NCI-H1048 (cell line): ENCODE results near the gene DMAP1.

ENCODE experiments used
- DNase-seq: peaks from one replicate; lab custom pipeline; 2025; lab: John Stamatoyannopoulos, UW

DMAP1 gene

DNA sequence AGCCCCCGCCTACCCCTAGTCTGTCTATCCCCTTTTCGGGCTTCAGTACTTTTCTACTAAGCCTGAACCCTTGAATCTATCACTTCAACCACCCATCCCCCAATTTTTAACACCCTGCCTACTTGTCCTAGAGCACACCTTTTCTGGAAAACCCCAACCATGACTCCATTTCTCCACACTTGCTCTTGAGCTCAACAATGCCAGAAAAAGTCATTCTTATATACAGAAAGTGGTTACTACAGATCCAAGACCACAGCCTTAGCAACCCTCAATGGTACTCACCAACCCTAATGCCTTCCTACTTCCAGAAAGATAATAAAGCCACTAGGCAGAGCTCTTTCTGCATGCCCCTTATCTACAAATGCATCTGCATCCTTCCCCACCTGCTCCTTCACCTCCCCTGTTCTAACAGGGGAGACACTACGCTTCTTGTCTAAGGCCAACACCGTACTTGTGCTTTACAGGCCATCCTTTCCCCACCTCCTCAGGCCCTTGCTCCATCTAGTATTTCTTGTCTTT is 41.2 kb downstream of the DMAP1 start:
- no peak for DNase-seq

DNA sequence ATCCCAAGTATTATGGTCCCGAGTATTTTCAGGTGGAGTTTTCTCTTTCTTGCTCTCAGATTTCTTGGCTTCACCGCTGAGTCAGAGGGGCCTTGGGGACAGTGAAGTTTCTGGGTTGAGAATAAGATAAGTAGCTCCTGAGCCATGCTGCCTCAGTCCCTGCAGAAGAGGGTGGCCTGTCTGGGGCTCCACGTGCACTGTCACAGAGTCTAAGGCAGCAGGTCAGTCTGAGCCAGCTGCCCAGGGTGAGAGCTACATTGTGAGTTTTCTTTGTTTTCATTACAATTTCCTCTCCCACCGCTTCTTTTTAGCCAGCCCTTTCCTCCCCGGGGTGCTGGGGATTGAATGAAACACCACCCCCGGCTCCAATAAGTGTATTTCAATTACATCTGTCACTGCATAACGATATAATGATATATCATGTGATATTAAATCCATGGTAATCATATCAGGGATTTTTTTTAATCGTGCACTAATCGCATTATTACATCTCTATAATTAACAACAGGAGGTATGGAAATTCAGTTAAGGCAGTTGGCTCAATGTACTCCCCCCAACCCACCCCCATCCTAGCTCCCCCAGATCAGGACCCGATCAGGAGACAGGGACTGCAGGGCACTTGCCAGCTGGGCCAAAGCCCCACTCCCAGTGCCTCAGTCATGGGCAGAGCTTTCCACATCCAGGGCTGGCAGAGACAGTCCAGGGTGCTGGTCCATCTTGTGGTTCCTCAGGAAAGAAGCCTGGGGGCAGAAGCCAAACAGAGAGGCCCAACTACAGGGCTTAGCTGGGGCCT is 43.7 kb downstream of the DMAP1 start:
- no peak for DNase-seq

DNA sequence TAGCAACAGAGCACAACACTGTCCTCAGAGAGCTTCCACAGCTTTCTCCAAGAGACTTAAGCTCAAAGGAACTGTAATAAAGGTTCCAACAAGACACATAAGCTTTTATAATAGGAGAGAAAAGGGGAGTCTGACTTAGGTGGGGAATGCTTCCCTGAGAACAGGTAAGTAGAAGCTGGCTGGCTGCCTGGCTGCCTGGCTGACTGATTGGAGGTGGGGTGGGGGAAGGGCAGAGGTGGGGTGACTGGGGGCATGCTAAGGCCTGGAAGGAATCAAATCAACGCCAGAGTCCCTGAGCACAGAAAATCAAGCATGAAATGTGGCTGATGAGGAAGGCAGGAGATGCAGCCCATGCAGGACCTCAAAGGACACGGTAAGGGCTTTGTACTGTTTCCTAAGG is 45.8 kb downstream of the DMAP1 start:
- no peak for DNase-seq

- DNase-seq: no peak
These were observed 47.5 kb downstream of the DMAP1 start for GRCh38 chr1:44260792-44261170.

GRCh38 chr1:44261171-44261817 is 48.0 kb downstream of the DMAP1 start:
- DNase-seq: no peak

DNA sequence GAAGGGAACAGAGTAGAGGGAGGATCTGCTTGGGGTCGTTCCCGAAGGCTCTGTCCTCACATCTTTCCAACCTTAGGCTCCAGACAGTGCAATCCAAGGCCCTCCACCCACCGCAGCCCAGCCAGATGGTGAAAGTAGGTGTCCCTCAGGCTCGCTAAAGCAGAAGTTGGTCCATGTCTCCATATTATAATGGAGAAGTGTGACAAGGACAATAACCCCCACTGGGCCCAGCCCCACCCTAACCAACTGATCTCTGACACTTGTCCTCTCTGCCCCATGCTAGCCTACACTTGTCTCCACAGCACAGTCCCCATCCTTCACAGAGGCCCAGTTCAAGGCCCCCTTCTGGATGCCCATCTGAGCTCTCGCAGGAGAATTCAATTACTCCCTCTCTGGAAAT is 48.7 kb downstream of the DMAP1 start:
- no peak for DNase-seq

DNA sequence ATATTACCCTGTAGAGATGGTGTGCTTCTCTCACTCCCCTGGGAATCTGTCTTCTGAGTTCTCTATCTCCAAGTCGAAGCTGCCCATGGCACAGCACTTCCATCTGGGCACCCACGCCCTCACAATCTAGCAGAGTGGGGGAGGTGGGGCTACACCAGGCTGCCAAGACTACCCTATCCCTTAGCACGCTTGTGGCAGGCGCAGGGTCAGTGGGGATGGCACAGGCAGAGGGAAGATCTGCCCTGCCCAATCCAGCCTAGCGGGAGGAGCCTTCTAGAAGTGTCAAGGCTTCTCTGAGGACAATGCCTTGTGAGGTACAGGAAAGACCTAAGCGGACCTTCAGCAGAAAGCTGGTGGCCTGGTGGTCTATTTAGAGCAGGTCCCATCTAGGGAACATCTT is 49.1 kb downstream of the DMAP1 start:
- no peak for DNase-seq

GRCh38 chr1:44262816-44263567 is 49.7 kb downstream of the DMAP1 start:
- no peak for DNase-seq

DNA sequence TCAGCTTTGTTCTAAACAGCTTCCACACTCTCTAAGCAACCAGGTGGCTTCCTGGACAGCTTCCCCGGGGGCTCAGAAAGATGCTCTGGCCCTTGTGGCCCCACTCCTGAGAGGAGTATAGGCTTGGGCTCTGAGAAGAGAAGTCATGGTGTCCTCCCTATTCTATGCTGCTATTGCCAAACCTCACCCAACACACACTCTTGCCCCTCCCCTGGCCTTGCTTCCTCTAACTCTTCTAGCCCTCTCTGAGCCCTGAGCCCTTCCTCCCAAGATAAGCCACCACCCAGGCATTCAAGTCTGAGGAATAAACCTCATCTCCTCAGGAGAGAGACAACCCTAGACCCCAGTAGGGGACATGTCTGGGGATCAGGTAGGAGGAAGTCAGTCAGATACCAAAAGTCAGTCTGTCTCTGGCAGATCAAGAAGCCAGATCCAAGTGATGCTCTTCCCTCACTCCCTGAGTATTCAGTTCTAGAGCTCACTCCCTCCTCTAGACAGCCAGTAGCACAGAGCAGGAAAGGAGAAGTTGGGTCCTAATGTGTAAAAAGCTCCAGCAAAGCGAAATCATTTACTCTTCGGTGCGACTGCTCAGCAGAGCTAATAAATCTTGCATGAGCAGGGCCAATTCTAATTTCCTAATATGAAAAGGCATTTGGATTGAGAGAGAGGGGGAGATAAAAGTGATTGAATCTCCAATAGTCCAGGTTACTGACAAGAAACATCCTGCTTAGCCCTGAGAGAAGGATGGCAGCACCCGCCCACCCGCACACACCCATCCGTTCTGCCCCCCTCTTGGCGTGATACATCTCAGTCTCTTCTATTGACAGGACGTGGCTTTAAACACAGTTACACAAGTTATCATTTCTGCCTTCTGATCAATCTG is 50.5 kb downstream of the DMAP1 start:
- DNase-seq: no peak

GRCh38 chr1:44264451-44264771 is 51.1 kb downstream of the DMAP1 start:
- DNase-seq: no peak

GRCh38 chr1:44265656-44266358 is 52.5 kb downstream of the DMAP1 start:
- DNase-seq: no peak

GRCh38 chr1:44266400-44267344 is 53.4 kb downstream of the DMAP1 start:
- DNase-seq: no peak

DNA sequence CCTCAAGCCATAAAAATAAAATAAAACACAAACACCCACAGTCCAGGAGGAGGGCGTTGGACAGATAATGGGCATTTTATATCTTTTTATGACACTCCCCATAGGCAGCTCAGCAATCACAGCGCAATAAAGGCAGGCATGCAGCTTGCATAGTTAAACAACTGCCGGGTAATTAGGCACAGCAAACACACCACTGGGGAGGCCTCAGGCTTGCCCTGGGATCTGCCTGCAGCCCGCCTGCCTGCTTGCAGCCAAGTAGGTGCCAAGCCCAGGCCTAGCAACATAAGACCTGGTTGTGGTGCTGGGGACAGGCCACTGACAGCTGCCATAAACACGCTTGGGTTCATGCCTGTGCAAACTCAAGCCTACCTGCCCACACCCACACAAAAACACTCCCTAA is 54.2 kb downstream of the DMAP1 start:
- no peak for DNase-seq

DNA sequence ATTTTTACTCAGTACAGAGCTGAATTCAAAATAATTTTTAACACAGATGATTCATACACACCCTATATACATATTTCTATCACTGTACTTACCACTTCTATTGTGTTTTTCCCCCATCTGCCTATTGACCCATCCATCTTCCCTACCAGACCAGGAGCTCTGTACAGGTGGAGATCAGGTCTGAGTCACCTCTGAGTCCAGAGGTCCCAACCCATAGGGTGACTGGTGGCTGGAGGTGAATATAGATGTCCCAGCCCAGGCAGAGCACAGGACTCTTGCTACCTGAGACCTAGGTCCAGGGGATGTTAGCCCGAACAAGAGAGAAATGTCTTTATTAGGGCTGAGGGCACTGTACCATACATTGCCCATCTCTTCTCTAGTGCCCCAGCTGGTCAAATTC is 54.8 kb downstream of the DMAP1 start:
- DNase-seq: no peak
